Measurements from ENCODE around the gene ACVR1.
A peak's percentile ranks its signal among the peaks of the same experiment; 100 is the strongest.

ACVR1 gene

GRCh38 chr2:157856187-157856515 is 20.0 kb downstream of the ACVR1 start:
- no peak for DNase-seq (ENCODE audit: low spot score)

- no peak for DNase-seq (ENCODE audit: low spot score)
These were observed 22.3 kb downstream of the ACVR1 start for GRCh38 chr2:157853820-157854219.

- no peak for DNase-seq (ENCODE audit: low spot score)
These were observed 22.9 kb downstream of the ACVR1 start for GRCh38 chr2:157853211-157853610.

- DNase-seq (ENCODE audit: low spot score): no peak
These were observed 26.5 kb downstream of the ACVR1 start for GRCh38 chr2:157849591-157849990.

- no peak for DNase-seq (ENCODE audit: low spot score)
These were observed 27.9 kb downstream of the ACVR1 start for GRCh38 chr2:157848213-157848612.

GRCh38 chr2:157845081-157845480 is 31.0 kb downstream of the ACVR1 start:
- DNase-seq (ENCODE audit: low spot score): no peak

GRCh38 chr2:157843935-157844334 is 32.2 kb downstream of the ACVR1 start:
- no peak for DNase-seq (ENCODE audit: low spot score)

- DNase-seq (ENCODE audit: low spot score): no peak
These were observed 33.0 kb downstream of the ACVR1 start for GRCh38 chr2:157843081-157843480.

GRCh38 chr2:157842106-157842879 is 33.8 kb downstream of the ACVR1 start:
- DNase-seq (ENCODE audit: low spot score): no peak

- DNase-seq (ENCODE audit: low spot score): no peak
These were observed 34.6 kb downstream of the ACVR1 start for GRCh38 chr2:157841485-157841884.

GRCh38 chr2:157840568-157841156 is 35.5 kb downstream of the ACVR1 start:
- no peak for DNase-seq (ENCODE audit: low spot score)

GRCh38 chr2:157839822-157840221 is 36.3 kb downstream of the ACVR1 start:
- no peak for DNase-seq (ENCODE audit: low spot score)

- peak; percentile 88 for DNase-seq (ENCODE audit: low spot score)
These were observed 36.8 kb downstream of the ACVR1 start for GRCh38 chr2:157839162-157839801.

GRCh38 chr2:157838442-157839161 is 37.5 kb downstream of the ACVR1 start:
- peak; percentile 52 for DNase-seq (ENCODE audit: low spot score)

- DNase-seq (ENCODE audit: low spot score): no peak
These were observed 38.2 kb downstream of the ACVR1 start for GRCh38 chr2:157837851-157838441.

- no peak for DNase-seq (ENCODE audit: low spot score)
These were observed 39.6 kb downstream of the ACVR1 start for GRCh38 chr2:157836531-157836930.

- DNase-seq (ENCODE audit: low spot score): no peak
These were observed 40.7 kb downstream of the ACVR1 start for GRCh38 chr2:157835425-157835824.

GRCh38 chr2:157835006-157835405 is 41.1 kb downstream of the ACVR1 start:
- no peak for DNase-seq (ENCODE audit: low spot score)

GRCh38 chr2:157833721-157834120 is 42.4 kb downstream of the ACVR1 start:
- DNase-seq (ENCODE audit: low spot score): no peak

GRCh38 chr2:157831573-157832315 is 44.4 kb downstream of the ACVR1 start:
- no peak for DNase-seq (ENCODE audit: low spot score)
